Osteocyte (in vitro differentiated cells): ENCODE measurements around the gene TNK1. TPM values are rescaled to one million over a fixed set of nuclear protein-coding genes. Genes with fewer than 3 reads are reported as not detected.

Source experiments
- DNase-seq: peaks from one replicate; pipeline ENCODE4 v3.0.0; 2021; ENCODE audit warnings: mixed read lengths; ENCODE audit not compliant: unreplicated experiment; ENCODE audit errors: extremely low spot score
- H3K27ac Mint-ChIP-seq: one replicate; pipeline ENCODE4 v1.8.0; 2021; ENCODE audit warnings: mild to moderate bottlenecking, mixed read lengths; ENCODE audit not compliant: unreplicated experiment
- H3K27me3 Mint-ChIP-seq: one replicate; pipeline ENCODE4 v1.8.0; 2021; ENCODE audit warnings: mixed read lengths; ENCODE audit not compliant: unreplicated experiment
- H3K36me3 Mint-ChIP-seq: one replicate; pipeline ENCODE4 v1.8.0; 2021; ENCODE audit warnings: mixed read lengths; ENCODE audit not compliant: unreplicated experiment
- H3K4me1 Mint-ChIP-seq: one replicate; pipeline ENCODE4 v1.8.0; 2021; ENCODE audit warnings: mixed read lengths; ENCODE audit not compliant: unreplicated experiment
- H3K4me3 Mint-ChIP-seq: one replicate; pipeline ENCODE4 v1.8.0; 2021; ENCODE audit warnings: mild to moderate bottlenecking, moderate library complexity, mixed read lengths; ENCODE audit not compliant: unreplicated experiment
- H3K9me3 Mint-ChIP-seq: one replicate; pipeline ENCODE4 v1.8.0; 2021; ENCODE audit warnings: mixed read lengths; ENCODE audit not compliant: unreplicated experiment
- total RNA-seq: library from RNA; stranded (reverse); gene quantifications from 2 replicates; pipeline ENCODE4 v1.2.1, GENCODE V29; 2021
- TF ChIP-seq, protein P1 (sequence below): fragments of 200-600 bp; sonication (generic); IDR thresholded peaks from 2 replicates; pipeline ENCODE4 v1.5.0; 2021; ENCODE audit warnings: antibody characterized with exemption, mild to moderate bottlenecking, moderate library complexity

The TNK1 gene
- total RNA-seq, 1 donor from 2014 or later = not detected

- H3K27me3 Mint-ChIP-seq = no peaks in the 10 kb centered on the region
- H3K9me3 Mint-ChIP-seq = no peaks in the 10 kb centered on the region
- no peak for DNase-seq
- no peaks in the 10 kb centered on the region for H3K36me3 Mint-ChIP-seq
- peaks cover 18% of the 10 kb centered on the region for H3K4me1 Mint-ChIP-seq
- no peak overlapping the region for H3K27ac Mint-ChIP-seq
- TF ChIP-seq, protein P1, sequence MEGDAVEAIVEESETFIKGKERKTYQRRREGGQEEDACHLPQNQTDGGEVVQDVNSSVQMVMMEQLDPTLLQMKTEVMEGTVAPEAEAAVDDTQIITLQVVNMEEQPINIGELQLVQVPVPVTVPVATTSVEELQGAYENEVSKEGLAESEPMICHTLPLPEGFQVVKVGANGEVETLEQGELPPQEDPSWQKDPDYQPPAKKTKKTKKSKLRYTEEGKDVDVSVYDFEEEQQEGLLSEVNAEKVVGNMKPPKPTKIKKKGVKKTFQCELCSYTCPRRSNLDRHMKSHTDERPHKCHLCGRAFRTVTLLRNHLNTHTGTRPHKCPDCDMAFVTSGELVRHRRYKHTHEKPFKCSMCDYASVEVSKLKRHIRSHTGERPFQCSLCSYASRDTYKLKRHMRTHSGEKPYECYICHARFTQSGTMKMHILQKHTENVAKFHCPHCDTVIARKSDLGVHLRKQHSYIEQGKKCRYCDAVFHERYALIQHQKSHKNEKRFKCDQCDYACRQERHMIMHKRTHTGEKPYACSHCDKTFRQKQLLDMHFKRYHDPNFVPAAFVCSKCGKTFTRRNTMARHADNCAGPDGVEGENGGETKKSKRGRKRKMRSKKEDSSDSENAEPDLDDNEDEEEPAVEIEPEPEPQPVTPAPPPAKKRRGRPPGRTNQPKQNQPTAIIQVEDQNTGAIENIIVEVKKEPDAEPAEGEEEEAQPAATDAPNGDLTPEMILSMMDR = no peak
- no peak overlapping the region for H3K4me3 Mint-ChIP-seq
Observed at GRCh38 chr17:7398612-7399011, 17.7 kb downstream of the TNK1 start.

DNA sequence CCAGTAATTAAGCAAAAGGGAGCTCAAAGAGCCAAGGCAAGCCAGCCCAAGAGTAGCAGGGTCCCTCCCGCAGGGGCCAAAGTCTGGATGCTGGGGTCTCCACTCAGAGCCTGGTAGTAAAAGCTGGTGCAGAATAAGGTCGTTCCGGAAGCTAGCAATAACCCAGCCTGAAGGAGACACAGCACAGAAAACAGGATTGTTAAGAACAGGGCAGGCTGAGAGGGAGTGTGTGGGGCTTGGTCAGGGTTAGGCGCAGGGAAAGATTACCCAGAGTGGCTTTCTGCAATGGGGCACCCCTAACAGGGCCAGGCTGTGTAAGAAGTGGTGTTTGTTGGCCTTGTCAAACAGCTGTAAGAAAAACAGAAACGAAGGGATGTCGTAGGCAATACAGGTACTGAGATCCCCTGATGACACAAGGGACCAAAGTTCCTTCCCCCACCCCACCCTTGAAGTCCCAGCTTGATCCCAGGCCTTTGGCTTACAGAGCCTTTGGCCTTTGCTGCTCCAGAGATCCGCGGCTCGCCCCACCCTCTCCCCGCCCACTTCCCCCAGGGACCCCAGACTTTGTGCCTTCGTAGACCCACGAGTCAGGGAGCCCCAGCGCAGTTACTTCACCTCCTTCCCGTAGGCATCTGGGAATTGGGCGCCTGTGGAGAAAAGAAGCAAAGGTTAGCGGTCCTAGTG lies 22.3 kb downstream of the TNK1 start:
- H3K27ac Mint-ChIP-seq = peak overlapping the region; percentile 90
- no peaks in the 10 kb centered on the region for H3K36me3 Mint-ChIP-seq
- no peak for DNase-seq
- peak overlapping the region; percentile 83 for H3K4me3 Mint-ChIP-seq
- H3K27me3 Mint-ChIP-seq = no peaks in the 10 kb centered on the region
- TF ChIP-seq, protein P1 = no peak
- peaks cover 27% of the 10 kb centered on the region for H3K4me1 Mint-ChIP-seq
- H3K9me3 Mint-ChIP-seq = no peaks in the 10 kb centered on the region

- Mint-ChIP-seq H3K36me3 (no peaks in the 10 kb centered on the region), H3K27me3 (no peaks in the 10 kb centered on the region), H3K4me3 (peak overlapping the region; percentile 83), H3K9me3 (no peaks in the 10 kb centered on the region), H3K4me1 (peaks cover 27% of the 10 kb centered on the region), H3K27ac (peak overlapping the region; percentile 90)
- DNase-seq = no peak
- TF ChIP-seq, protein P1 = no peak
Observed at GRCh38 chr17:7403727-7403976, 22.8 kb downstream of the TNK1 start.

GRCh38 chr17:7403977-7404736 lies 23.3 kb downstream of the TNK1 start, which contains the start of gene TMEM256:
Gene TMEM256, minus strand, starts transcription at chr17:7404097. Its CDS starts 13 bp downstream, at chr17:7404084.
- peak within 1 kb of the TSS; percentile 84 for H3K4me3 Mint-ChIP-seq
- peak within 1 kb of the TSS; percentile 90 for H3K27ac Mint-ChIP-seq
- peak; percentile 99 for DNase-seq
- H3K4me1 Mint-ChIP-seq = peaks cover 27% of the 10 kb centered on the region
- TF ChIP-seq, protein P1 = no peak
- peaks cover 2% of the 10 kb centered on the region for H3K36me3 Mint-ChIP-seq
- H3K9me3 Mint-ChIP-seq = no peaks in the 10 kb centered on the region
- H3K27me3 Mint-ChIP-seq = no peaks in the 10 kb centered on the region

DNA sequence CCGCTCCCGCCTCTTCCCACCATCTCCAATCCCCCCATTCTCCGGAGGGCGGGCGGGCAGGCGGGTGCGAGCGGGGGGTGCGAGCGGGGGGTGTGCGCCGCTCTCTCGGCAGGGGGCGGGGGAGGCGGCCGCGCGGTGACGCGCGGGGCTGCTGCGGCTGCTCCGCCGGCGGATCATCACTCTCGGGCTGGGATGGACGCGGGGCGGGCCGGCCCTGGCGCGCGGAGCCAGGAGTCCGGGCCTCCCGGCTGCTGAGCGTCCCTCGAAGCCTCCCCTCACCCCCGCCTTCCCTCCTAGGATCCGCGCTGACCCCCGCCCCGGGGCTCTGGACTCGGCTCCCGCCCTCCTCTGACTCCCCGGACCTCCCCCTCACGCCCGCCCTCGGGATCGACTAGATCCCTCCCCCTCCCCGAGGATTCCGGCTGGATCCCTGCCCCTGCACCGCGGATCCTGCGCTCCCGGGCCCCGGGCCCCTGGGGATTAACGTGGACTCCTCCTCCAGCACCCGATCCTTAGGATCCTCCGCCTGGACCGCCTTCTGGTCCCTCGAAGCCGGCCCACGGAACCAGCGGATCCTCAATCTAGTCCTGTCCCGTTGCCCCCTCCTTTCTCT lies 24.0 kb downstream of the TNK1 start:
- TF ChIP-seq, protein P1 = no peak
- H3K36me3 Mint-ChIP-seq = peaks cover 9% of the 10 kb centered on the region
- H3K27me3 Mint-ChIP-seq = no peaks in the 10 kb centered on the region
- no peaks in the 10 kb centered on the region for H3K9me3 Mint-ChIP-seq
- peak overlapping the region; percentile 90 for H3K27ac Mint-ChIP-seq
- H3K4me3 Mint-ChIP-seq = peak overlapping the region; percentile 84
- DNase-seq = no peak
- H3K4me1 Mint-ChIP-seq = peaks cover 25% of the 10 kb centered on the region
